ENCODE results near the gene SRGAP2. TPM values are rescaled to one million over a fixed set of nuclear protein-coding genes. Genes with fewer than 3 reads are reported as not detected.
"Not testable (repeated sequence)": the region's sequence is repeated elsewhere in the genome, so short reads cannot be mapped to it uniquely, and the experiment has no call there.

The SRGAP2 gene
- total RNA-seq, 1 donor from 2014 or later: 102 TPM

DNA sequence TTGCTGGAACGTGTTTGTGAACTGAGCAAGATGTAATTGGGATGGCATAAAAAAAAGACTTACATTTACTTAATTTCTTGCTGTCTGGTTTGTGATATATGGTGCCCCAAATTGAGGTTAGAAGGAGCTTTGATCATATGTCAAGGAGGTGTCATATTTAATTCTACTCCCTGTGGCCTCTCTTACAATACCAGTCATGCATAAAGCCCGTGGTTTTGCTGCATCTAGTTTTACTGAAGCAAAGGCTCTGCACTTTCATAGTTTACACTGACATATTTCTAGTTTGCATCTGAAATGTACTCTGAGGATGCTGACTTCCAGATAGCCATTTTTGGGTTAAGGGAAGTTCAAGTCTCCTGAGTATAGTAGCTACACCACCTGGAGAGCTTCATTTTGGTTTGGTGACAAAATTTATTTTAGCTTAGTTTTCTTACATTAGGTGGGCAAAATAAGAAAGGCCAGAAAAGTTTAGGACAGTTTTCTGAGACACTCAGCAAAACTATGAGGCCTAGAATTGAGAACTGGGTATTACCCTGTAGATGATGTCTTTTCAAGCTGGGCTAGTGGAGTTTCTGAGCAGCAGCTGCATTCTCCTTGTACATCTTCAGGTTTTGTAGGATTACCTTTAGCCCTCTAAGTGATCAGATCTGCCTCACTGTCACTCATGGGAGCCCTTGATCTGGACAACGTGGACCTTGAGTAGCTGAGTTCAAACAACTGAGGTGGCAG is 47.8 kb downstream of the SRGAP2 start:
- H3K27me3 Mint-ChIP-seq; H3K27ac Mint-ChIP-seq; H3K4me3 Mint-ChIP-seq; H3K9me3 Mint-ChIP-seq; DNase-seq; H3K4me1 Mint-ChIP-seq; H3K36me3 Mint-ChIP-seq (ENCODE audit: low read depth); intact Hi-C loops (cut with micrococcal nuclease): not testable (repeated sequence)

GRCh38 chr1:206252680-206253335 is 49.5 kb downstream of the SRGAP2 start:
- H3K27ac Mint-ChIP-seq; H3K4me1 Mint-ChIP-seq; H3K36me3 Mint-ChIP-seq (ENCODE audit: low read depth); H3K27me3 Mint-ChIP-seq; H3K9me3 Mint-ChIP-seq; intact Hi-C loops (cut with micrococcal nuclease); H3K4me3 Mint-ChIP-seq: not testable (repeated sequence)
- peak; percentile 60 for DNase-seq

Other genes starting within 250 kb of the SRGAP2 start
- gene RAB7B, start 200.1 kb upstream of the SRGAP2 start, total RNA-seq: not detected in 2 replicates
- not detected in 2 replicates for gene CTSE, start 179.6 kb upstream of the SRGAP2 start, total RNA-seq
- not detected in 2 replicates for gene RHEX, start 150.4 kb upstream of the SRGAP2 start, total RNA-seq
- gene AVPR1B, start 86.2 kb upstream of the SRGAP2 start, total RNA-seq: not detected in 2 replicates
- gene FAM72A, start 702 bp upstream of the SRGAP2 start, total RNA-seq: 29.1 and 35.5 TPM in 2 replicates

All from activated CD4-positive, alpha-beta T cell treated with anti-CD3 and anti-CD28 coated beads, Interleukin-2, amount 10 ng/mL, durations not matched to agents 24 days and 14 days (primary cell).